ENCODE data around the gene TFB2M.
"Not testable (repeated sequence)": the region's sequence is repeated elsewhere in the genome, so short reads cannot be mapped to it uniquely, and the experiment has no call there.

Gene TFB2M

GRCh38 chr1:246566128-246566812, at the start of gene TFB2M, which contains the start of gene CNST:
Gene TFB2M (minus strand): TSS chr1:246566261. CDS start chr1:246566138, 123 bp downstream.
Gene CNST (plus strand): TSS chr1:246566456. CDS start chr1:246591563, 25,107 bp downstream.
- in situ Hi-C loops (cut with MboI; ENCODE audit: low sequenced_read_pairs): no loop called here

- in situ Hi-C loops (cut with MboI; ENCODE audit: low sequenced_read_pairs): no loop called here
These were observed 47.2 kb upstream of the TFB2M start for GRCh38 chr1:246613096-246613758.

GRCh38 chr1:246609632-246610031, 43.6 kb upstream of the TFB2M start:
- in situ Hi-C loops (cut with MboI; ENCODE audit: low sequenced_read_pairs): no loop called here

- in situ Hi-C loops (cut with MboI; ENCODE audit: low sequenced_read_pairs): no loop called here
These were observed 42.7 kb upstream of the TFB2M start for GRCh38 chr1:246608616-246609376.

GRCh38 chr1:246607462-246607861, 41.4 kb upstream of the TFB2M start:
- in situ Hi-C loops (cut with MboI; ENCODE audit: low sequenced_read_pairs): no loop called here

GRCh38 chr1:246605231-246605630, 39.2 kb upstream of the TFB2M start:
- in situ Hi-C loops (cut with MboI; ENCODE audit: low sequenced_read_pairs): not testable (repeated sequence)

- in situ Hi-C loops (cut with MboI; ENCODE audit: low sequenced_read_pairs): no loop called here
These were observed 36.1 kb upstream of the TFB2M start for GRCh38 chr1:246602194-246602593.

- in situ Hi-C loops (cut with MboI; ENCODE audit: low sequenced_read_pairs): no loop called here
These were observed 34.5 kb upstream of the TFB2M start for GRCh38 chr1:246600579-246600978.

GRCh38 chr1:246599315-246599714, 33.3 kb upstream of the TFB2M start:
- in situ Hi-C loops (cut with MboI; ENCODE audit: low sequenced_read_pairs): no loop called here

- in situ Hi-C loops (cut with MboI; ENCODE audit: low sequenced_read_pairs): no loop called here
These were observed 31.9 kb upstream of the TFB2M start for GRCh38 chr1:246597971-246598370.

GRCh38 chr1:246597340-246597739, 31.3 kb upstream of the TFB2M start:
- in situ Hi-C loops (cut with MboI; ENCODE audit: low sequenced_read_pairs): no loop called here

- in situ Hi-C loops (cut with MboI; ENCODE audit: low sequenced_read_pairs): no loop called here
These were observed 29.1 kb upstream of the TFB2M start for GRCh38 chr1:246595146-246595545.

- in situ Hi-C loops (cut with MboI; ENCODE audit: low sequenced_read_pairs): no loop called here
These were observed 26.6 kb upstream of the TFB2M start for GRCh38 chr1:246592695-246593094.

GRCh38 chr1:246591958-246592357, 25.9 kb upstream of the TFB2M start:
- in situ Hi-C loops (cut with MboI; ENCODE audit: low sequenced_read_pairs): no loop called here

GRCh38 chr1:246591504-246591903, 25.4 kb upstream of the TFB2M start:
- in situ Hi-C loops (cut with MboI; ENCODE audit: low sequenced_read_pairs): no loop called here

GRCh38 chr1:246591047-246591446, 25.0 kb upstream of the TFB2M start:
- in situ Hi-C loops (cut with MboI; ENCODE audit: low sequenced_read_pairs): no loop called here

- in situ Hi-C loops (cut with MboI; ENCODE audit: low sequenced_read_pairs): not testable (repeated sequence)
These were observed 23.9 kb upstream of the TFB2M start for GRCh38 chr1:246589919-246590318.

- in situ Hi-C loops (cut with MboI; ENCODE audit: low sequenced_read_pairs): no loop called here
These were observed 22.2 kb upstream of the TFB2M start for GRCh38 chr1:246588159-246588721.

- in situ Hi-C loops (cut with MboI; ENCODE audit: low sequenced_read_pairs): no loop called here
These were observed 21.5 kb upstream of the TFB2M start for GRCh38 chr1:246587606-246588005.

- in situ Hi-C loops (cut with MboI; ENCODE audit: low sequenced_read_pairs): no loop called here
These were observed 21.0 kb upstream of the TFB2M start for GRCh38 chr1:246587032-246587431.

GRCh38 chr1:246583448-246584185, 17.6 kb upstream of the TFB2M start:
- in situ Hi-C loops (cut with MboI; ENCODE audit: low sequenced_read_pairs): no loop called here

Measured in hTERT RPE-1 (cell line).